Mesothelial cell of epicardium (in vitro differentiated cells): Measurements from ENCODE around the gene SLC35F4. TPM values are rescaled to one million over a fixed set of nuclear protein-coding genes. Genes with fewer than 3 reads are reported as not detected.
A peak's percentile ranks its signal among the peaks of the same experiment; 100 is the strongest.

Source experiments
- DNase-seq, 2 experiments: peaks; one replicate each; pipeline ENCODE4 v3.0.0; 2021; ENCODE audit warnings: low spot score in 2 of 2; ENCODE audit not compliant: unreplicated experiment in 2 of 2
- H3K27ac Mint-ChIP-seq: 2 replicates; pipeline ENCODE4 v1.8.0; 2021; ENCODE audit warnings: mixed read lengths
- H3K27me3 Mint-ChIP-seq: 2 replicates; pipeline ENCODE4 v1.8.0; 2021; ENCODE audit warnings: low read depth, mixed read lengths
- H3K36me3 Mint-ChIP-seq: 2 replicates; pipeline ENCODE4 v1.8.0; 2021; ENCODE audit warnings: mixed read lengths
- H3K4me1 Mint-ChIP-seq: 2 replicates; pipeline ENCODE4 v1.8.0; 2021; ENCODE audit warnings: mixed read lengths
- H3K4me3 Mint-ChIP-seq: 2 replicates; pipeline ENCODE4 v1.8.0; 2021; ENCODE audit warnings: mild to moderate bottlenecking, moderate library complexity, mixed read lengths
- H3K9me3 Mint-ChIP-seq: 2 replicates; pipeline ENCODE4 v1.8.0; 2021; ENCODE audit warnings: mixed read lengths
- total RNA-seq: library from RNA; stranded (reverse); gene quantifications from 3 replicates; pipeline ENCODE4 v1.2.1, GENCODE V29; 2021
- TF ChIP-seq, protein P1 (sequence below): fragments of 200-600 bp; sonication (generic); IDR thresholded peaks from one replicate; pipeline ENCODE4 v1.5.0; 2021; ENCODE audit warnings: antibody characterized with exemption; ENCODE audit not compliant: unreplicated experiment

SLC35F4 gene
- total RNA-seq, 1 donor from 2014 or later, result not detected

DNA sequence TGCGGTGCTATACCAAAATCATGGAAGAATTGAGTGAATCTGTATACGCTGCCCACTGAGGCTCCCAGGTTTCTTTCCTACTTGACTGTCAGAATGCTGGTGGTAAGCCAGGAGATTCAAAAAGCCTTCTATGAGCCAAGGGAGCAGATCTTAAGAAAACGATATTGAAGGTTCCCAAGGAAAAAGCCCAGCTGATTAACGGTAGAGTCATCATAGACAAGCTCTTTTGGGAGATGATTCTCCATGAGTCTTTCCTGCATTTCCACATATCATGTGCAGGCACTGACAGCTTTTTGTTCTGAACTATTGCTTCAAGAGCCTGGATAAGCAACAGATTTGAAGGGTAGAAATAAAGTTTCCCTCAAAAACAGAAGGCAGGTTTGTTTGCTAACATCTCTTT lies 17.5 kb downstream of the SLC35F4 start:
- Mint-ChIP-seq H3K4me1 (peaks cover 4% of the 10 kb centered on the region), H3K36me3 (no peaks in the 10 kb centered on the region), H3K4me3 (no peak overlapping the region), H3K27ac (no peak overlapping the region), H3K9me3 (no peaks in the 10 kb centered on the region), H3K27me3 (peaks cover 40% of the 10 kb centered on the region)
- TF ChIP-seq, protein P1, sequence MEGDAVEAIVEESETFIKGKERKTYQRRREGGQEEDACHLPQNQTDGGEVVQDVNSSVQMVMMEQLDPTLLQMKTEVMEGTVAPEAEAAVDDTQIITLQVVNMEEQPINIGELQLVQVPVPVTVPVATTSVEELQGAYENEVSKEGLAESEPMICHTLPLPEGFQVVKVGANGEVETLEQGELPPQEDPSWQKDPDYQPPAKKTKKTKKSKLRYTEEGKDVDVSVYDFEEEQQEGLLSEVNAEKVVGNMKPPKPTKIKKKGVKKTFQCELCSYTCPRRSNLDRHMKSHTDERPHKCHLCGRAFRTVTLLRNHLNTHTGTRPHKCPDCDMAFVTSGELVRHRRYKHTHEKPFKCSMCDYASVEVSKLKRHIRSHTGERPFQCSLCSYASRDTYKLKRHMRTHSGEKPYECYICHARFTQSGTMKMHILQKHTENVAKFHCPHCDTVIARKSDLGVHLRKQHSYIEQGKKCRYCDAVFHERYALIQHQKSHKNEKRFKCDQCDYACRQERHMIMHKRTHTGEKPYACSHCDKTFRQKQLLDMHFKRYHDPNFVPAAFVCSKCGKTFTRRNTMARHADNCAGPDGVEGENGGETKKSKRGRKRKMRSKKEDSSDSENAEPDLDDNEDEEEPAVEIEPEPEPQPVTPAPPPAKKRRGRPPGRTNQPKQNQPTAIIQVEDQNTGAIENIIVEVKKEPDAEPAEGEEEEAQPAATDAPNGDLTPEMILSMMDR, result no peak
- no peak for DNase-seq

DNA sequence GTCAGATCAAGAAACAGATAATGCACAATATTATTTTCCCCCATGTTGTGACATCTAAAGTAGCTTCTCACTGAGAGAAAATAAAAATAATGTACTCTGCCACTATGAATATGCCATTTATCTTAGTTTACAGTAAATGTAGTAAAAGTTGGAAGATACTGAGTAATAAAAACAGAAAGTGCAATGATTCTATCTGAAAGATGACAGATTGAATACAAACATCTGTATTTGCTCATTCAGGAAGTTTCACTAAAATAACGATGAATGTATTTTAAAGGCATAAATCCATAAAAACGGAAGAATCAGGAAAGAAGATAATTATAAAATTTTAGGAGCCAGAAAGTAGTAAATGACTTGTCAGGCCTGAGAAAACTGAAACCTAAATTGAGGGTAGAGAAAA lies 18.2 kb downstream of the SLC35F4 start:
- H3K27me3 Mint-ChIP-seq, result peaks cover 44% of the 10 kb centered on the region
- H3K4me1 Mint-ChIP-seq, result peaks cover 4% of the 10 kb centered on the region
- no peaks in the 10 kb centered on the region for H3K9me3 Mint-ChIP-seq
- no peak overlapping the region for H3K4me3 Mint-ChIP-seq
- no peaks in the 10 kb centered on the region for H3K36me3 Mint-ChIP-seq
- TF ChIP-seq, protein P1, result no peak
- DNase-seq, result no peak
- no peak overlapping the region for H3K27ac Mint-ChIP-seq

DNA sequence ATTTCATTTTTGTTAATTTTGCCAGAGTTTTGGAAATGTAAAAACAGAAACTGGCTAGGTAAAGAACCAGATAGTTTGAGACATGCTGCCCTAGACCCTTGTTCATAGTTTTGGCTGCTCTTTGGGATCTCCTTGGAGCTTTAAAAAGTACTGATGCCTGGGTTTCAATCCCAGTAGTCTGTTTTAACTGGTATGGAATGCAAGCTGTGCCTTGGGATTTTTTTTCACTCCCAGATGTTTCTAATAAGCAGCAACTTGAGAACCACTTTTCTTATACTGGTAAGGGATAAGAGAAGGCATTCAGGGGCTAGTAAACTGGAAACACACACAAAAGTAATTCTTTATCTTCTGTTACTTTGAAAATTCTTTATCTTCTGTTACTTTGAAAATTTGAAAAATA lies 18.8 kb downstream of the SLC35F4 start:
- Mint-ChIP-seq H3K27ac (no peak overlapping the region), H3K36me3 (no peaks in the 10 kb centered on the region), H3K9me3 (no peaks in the 10 kb centered on the region), H3K4me3 (no peak overlapping the region), H3K4me1 (peaks cover 4% of the 10 kb centered on the region), H3K27me3 (peaks cover 45% of the 10 kb centered on the region)
- TF ChIP-seq, protein P1, result no peak
- no peak for DNase-seq

DNA sequence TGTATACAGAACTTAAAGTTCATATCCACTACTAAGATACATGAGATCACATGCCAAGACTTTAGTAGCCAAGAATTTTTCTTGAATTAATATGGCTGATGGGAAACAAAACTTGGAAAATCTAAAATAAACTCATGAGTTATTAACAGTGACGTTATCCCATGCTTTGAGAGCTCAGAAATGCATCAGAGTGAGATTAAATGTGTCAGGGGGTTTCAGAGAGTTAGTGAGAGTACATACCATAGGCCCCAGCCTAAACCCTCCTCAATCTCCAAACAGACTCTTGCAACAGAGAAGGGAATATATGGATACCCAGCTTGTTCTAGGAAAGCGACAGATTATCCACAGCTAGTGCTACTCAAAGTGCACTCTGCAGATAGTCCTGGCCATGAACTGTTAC lies 19.3 kb downstream of the SLC35F4 start:
- Mint-ChIP-seq H3K4me3 (no peak overlapping the region), H3K9me3 (no peaks in the 10 kb centered on the region), H3K27ac (peak overlapping the region; percentile 40), H3K27me3 (peaks cover 42% of the 10 kb centered on the region), H3K4me1 (peaks cover 4% of the 10 kb centered on the region), H3K36me3 (no peaks in the 10 kb centered on the region)
- TF ChIP-seq, protein P1, result no peak
- DNase-seq, result no peak

DNA sequence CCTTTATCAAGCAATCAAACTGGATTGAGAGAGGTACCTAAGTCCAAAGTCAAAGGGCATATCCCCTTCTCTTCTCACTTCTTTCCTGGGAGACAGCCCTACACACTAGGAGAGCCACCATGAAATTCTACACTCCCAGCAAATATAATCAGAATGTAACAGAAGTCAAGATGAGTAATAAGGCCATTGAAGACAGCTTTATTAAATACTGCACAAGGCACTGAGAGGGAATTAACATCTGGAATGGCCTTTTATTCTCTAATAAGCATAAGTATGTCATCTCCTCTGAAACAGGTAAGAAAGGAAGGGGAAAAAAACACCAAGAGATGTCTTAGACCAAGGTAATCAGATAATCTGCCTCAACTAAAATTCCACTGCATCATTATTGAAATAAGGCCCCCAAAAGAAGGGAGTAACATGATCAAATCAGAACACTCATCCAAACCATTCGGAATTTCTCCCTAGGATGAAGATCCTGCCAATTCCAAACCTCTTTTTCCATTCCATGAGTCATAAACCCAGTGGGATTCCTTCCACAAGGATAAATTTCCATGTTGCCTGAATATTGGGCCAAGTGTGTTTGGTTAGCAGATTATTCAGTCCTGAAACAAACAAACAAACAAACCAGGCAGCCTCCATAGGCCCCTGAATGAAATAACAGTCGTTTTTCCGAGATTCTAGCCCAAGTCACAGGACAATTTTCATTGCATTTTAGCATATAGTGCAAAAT lies 19.9 kb downstream of the SLC35F4 start:
- TF ChIP-seq, protein P1, result no peak
- H3K4me1 Mint-ChIP-seq, result peaks cover 4% of the 10 kb centered on the region
- no peaks in the 10 kb centered on the region for H3K9me3 Mint-ChIP-seq
- H3K4me3 Mint-ChIP-seq, result no peak overlapping the region
- no peak for DNase-seq
- H3K27me3 Mint-ChIP-seq, result peaks cover 48% of the 10 kb centered on the region
- H3K27ac Mint-ChIP-seq, result no peak overlapping the region
- no peaks in the 10 kb centered on the region for H3K36me3 Mint-ChIP-seq
